Neural cell (in vitro differentiated cells): ENCODE measurements around the gene FOXI1.

ENCODE experiments used
- EZH2 ChIP-seq: fragments of 200-600, 300-800 bp; shearing (Covaris generic), sonication (generic); IDR thresholded peaks from 2 replicates; pipeline ENCODE4 v1.6.1; 2014; ENCODE audit warnings: antibody characterized with exemption, low read length, borderline replicate concordance, mild to moderate bottlenecking; ENCODE audit not compliant: insufficient read depth, poor library complexity, severe bottlenecking
- TF ChIP-seq, protein P1 (sequence below): fragments of 450-650 bp; IDR thresholded peaks from 2 replicates; pipeline ENCODE4 v1.5.1; 2014; ENCODE audit warnings: antibody characterized with exemption, mild to moderate bottlenecking, moderate library complexity; ENCODE audit not compliant: poor library complexity, severe bottlenecking

DNA sequence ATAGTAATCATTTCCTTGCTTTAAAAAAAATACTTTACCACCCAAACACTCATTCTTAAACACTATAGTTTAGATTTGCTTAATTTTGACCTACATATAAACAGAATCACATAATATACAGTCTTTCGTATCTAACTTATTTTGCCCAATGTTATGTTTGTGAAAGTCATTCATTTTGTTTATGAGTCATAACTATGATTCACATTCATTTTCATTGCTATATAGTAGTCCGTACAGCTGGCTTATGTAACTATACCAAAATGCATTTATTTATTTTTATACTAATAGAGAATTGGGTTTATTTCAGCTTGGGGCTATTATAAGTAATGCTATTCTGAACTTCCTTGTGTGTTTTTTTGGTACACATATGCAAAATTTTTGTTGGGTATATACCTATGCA lies 33.9 kb upstream of the FOXI1 start:
- TF ChIP-seq, protein P1, sequence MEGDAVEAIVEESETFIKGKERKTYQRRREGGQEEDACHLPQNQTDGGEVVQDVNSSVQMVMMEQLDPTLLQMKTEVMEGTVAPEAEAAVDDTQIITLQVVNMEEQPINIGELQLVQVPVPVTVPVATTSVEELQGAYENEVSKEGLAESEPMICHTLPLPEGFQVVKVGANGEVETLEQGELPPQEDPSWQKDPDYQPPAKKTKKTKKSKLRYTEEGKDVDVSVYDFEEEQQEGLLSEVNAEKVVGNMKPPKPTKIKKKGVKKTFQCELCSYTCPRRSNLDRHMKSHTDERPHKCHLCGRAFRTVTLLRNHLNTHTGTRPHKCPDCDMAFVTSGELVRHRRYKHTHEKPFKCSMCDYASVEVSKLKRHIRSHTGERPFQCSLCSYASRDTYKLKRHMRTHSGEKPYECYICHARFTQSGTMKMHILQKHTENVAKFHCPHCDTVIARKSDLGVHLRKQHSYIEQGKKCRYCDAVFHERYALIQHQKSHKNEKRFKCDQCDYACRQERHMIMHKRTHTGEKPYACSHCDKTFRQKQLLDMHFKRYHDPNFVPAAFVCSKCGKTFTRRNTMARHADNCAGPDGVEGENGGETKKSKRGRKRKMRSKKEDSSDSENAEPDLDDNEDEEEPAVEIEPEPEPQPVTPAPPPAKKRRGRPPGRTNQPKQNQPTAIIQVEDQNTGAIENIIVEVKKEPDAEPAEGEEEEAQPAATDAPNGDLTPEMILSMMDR, result no peak
- TF ChIP-seq EZH2, result no peak
